Esophagus muscularis mucosa (tissue), 4 donors: Measurements from ENCODE around the gene PCP4L1.

Experiments used
- EP300 ChIP-seq: sonication (generic); formaldehyde crosslinking; IDR thresholded peaks from one replicate; pipeline ENCODE4 v1.6.1; 2017; ENCODE audit warnings: antibody characterized with exemption
- POLR2A ChIP-seq: fragments of 450-650 bp; IDR thresholded peaks from one replicate; pipeline ENCODE4 v1.6.1; 2017; ENCODE audit warnings: antibody characterized with exemption, moderate library complexity, mild to moderate bottlenecking, low read depth
- POLR2AphosphoS5 ChIP-seq, 2 donors: sonication (generic); formaldehyde crosslinking; IDR thresholded peaks; one replicate each; pipeline ENCODE4 v1.6.1; 2017; ENCODE audit warnings: antibody characterized with exemption in 2 of 2
- TF ChIP-seq, protein P1 (sequence below), 3 experiments: fragments of 200-600 bp in 2 of 3; fragments of 450-650 bp in 1 of 3; sonication (generic) in 2 of 3; IDR thresholded peaks; one replicate each; pipeline ENCODE4 v1.5.1; 2017 to 2019; ENCODE audit warnings: antibody characterized with exemption in 3 of 3, mild to moderate bottlenecking in 2 of 3, moderate library complexity in 1 of 3

DNA sequence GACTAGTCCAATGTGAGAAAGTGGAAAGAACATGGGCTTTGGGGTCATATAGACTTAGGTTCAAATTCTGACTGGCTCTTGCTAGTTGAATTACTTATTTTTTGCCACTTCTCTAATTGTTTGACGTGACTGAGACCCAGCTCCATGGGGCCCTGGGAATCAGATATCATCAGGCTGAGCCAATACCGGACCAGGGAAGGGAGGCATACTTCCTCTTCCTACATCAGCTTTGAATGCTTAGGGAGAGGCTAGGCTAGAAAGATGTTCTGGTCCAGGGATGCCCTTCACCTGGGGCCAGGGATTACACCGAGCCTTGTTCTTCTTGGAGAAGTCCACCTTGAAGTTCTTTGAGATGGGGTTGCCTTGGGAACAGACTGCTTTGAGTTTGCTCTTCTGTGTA, 16.9 kb upstream of the PCP4L1 start:
- TF ChIP-seq, protein P1, sequence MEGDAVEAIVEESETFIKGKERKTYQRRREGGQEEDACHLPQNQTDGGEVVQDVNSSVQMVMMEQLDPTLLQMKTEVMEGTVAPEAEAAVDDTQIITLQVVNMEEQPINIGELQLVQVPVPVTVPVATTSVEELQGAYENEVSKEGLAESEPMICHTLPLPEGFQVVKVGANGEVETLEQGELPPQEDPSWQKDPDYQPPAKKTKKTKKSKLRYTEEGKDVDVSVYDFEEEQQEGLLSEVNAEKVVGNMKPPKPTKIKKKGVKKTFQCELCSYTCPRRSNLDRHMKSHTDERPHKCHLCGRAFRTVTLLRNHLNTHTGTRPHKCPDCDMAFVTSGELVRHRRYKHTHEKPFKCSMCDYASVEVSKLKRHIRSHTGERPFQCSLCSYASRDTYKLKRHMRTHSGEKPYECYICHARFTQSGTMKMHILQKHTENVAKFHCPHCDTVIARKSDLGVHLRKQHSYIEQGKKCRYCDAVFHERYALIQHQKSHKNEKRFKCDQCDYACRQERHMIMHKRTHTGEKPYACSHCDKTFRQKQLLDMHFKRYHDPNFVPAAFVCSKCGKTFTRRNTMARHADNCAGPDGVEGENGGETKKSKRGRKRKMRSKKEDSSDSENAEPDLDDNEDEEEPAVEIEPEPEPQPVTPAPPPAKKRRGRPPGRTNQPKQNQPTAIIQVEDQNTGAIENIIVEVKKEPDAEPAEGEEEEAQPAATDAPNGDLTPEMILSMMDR (IDR thresholded peaks at IDR 0.05): no peak
- no peak for TF ChIP-seq POLR2AphosphoS5 (IDR thresholded peaks at IDR 0.05)
- no peak for TF ChIP-seq POLR2A
- TF ChIP-seq EP300: no peak
